GM12864 (cell line): ENCODE data around the gene BRD2.

Source experiments
- DNase-seq: peaks from one replicate; pipeline ENCODE4 v3.0.0-alpha.2; 2011; ENCODE audit warnings: low read depth
- H3K4me3 ChIP-seq: 2 replicates; pipeline ENCODE4 v1.5.1; 2011; ENCODE audit warnings: mild to moderate bottlenecking, low read depth, low read length, control low read depth
- TF ChIP-seq, protein P1 (sequence below): IDR thresholded peaks from 2 replicates; pipeline ENCODE4 v1.5.1; 2011; ENCODE audit warnings: low read depth, mild to moderate bottlenecking, moderate library complexity, low read length, control low read depth, inconsistent platforms; ENCODE audit errors: missing control alignments

Gene BRD2

DNA sequence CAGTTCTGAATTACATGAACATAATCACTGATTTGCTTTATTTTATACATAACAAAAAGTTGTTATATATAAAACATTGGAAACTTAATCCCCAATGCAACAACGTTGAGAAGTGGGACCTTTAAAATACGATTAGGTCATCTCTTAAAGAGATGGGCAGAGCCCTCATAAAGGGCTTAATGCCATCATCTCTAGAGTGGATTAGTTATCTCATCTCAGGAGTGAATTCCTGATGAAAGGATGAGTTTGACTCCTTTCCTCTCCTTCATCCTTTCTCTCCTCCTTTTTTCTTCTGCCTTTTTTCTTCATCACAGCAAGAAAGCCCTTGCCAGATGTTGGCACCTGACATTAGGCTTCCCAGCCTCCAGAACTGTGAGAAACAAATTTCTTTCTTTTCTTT is 27.1 kb downstream of the BRD2 start:
- no peak for DNase-seq
- TF ChIP-seq, protein P1, sequence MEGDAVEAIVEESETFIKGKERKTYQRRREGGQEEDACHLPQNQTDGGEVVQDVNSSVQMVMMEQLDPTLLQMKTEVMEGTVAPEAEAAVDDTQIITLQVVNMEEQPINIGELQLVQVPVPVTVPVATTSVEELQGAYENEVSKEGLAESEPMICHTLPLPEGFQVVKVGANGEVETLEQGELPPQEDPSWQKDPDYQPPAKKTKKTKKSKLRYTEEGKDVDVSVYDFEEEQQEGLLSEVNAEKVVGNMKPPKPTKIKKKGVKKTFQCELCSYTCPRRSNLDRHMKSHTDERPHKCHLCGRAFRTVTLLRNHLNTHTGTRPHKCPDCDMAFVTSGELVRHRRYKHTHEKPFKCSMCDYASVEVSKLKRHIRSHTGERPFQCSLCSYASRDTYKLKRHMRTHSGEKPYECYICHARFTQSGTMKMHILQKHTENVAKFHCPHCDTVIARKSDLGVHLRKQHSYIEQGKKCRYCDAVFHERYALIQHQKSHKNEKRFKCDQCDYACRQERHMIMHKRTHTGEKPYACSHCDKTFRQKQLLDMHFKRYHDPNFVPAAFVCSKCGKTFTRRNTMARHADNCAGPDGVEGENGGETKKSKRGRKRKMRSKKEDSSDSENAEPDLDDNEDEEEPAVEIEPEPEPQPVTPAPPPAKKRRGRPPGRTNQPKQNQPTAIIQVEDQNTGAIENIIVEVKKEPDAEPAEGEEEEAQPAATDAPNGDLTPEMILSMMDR, result no peak
- no peak overlapping the region for H3K4me3 ChIP-seq

DNA sequence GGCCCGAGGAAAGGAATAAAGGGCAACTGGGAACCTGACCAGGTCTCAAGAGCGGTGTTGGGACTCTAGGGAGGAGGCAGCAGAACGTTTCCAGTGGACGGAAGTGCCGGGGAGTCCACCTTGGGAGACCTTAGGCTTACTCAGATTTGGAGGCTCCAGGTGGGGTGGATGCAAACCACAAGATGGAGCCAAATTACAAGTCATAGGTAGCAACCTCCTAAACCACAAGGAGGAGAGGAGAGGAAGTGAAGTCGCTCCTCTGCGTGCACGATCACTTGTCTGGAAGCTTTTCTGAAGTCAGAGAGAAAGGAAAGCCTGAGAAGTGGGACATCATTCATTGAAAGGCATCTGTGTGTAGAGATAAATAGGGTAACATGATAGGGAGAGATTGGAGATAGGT is 31.7 kb downstream of the BRD2 start:
- TF ChIP-seq, protein P1, result peak; percentile 36
- DNase-seq, result no peak
- H3K4me3 ChIP-seq, result no peak overlapping the region

DNA sequence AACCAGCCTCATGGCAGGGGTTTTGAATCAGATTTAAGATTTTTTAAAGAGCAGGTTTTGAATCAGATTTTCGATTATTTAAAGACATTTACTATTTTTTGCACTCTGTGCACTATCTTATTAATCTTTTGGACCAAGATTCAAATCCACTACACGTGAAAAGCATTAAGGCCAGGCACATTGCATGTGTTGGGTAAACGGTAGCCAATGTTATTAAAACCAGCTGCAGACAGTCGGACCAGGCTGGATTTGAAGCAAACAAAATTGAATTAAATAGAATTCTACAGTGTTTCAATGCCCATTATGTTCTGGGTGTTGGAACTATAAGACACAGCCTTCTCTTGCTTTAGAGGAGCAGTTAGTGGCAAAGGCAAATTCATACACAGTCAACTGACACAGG is 33.3 kb downstream of the BRD2 start:
- TF ChIP-seq, protein P1, result no peak
- DNase-seq, result no peak
- H3K4me3 ChIP-seq, result no peak overlapping the region

DNA sequence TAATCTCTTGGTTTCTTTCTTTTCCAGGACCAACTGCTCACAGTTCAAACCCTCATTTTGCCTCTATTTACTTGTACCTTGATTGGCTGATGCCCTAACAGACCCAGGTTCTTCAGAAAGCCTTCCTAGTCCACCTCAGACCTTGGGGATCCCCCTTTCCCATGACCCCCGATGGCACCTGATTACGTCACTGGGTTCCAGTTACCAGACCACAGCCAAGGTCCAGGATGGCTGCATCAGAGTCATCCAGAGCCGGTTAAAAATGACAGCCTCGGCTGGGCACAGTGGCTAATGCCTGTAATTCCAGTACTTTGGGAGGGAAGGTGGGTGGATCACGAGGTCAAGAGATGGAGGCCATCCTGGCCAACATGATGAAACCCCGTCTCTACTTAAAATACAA is 36.5 kb downstream of the BRD2 start:
- DNase-seq, result no peak
- no peak overlapping the region for H3K4me3 ChIP-seq
- TF ChIP-seq, protein P1, result no peak

DNA sequence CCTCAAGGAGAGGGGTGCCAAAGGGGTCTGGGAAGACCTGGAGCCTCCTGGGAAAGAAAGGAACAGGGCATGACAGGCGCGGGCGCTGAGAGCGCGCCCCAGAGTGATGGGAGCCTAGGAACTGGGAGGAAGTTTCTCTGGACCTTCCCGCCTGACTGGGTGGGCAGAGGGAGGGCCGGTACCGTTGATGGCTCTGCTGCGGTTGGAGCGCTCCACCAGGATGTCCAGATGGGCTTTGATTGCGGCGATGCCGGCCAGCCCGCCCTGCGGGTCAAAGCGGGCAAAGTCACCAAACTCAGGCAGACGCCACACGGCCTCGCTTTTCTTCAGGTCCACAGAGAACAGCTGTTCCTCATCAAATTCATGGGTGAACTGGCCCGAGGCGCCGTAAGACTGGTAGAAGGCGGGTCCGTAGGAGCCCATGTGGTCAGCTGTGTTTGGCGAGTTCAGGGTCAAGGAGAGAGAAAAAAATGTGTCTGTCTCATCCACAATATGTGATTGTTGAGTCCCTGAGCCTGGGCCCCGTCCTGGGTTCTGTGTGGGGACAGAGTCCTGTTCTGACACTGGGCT is 39.5 kb downstream of the BRD2 start:
- TF ChIP-seq, protein P1, result no peak
- DNase-seq, result no peak
- H3K4me3 ChIP-seq, result peak overlapping the region; percentile 99

DNA sequence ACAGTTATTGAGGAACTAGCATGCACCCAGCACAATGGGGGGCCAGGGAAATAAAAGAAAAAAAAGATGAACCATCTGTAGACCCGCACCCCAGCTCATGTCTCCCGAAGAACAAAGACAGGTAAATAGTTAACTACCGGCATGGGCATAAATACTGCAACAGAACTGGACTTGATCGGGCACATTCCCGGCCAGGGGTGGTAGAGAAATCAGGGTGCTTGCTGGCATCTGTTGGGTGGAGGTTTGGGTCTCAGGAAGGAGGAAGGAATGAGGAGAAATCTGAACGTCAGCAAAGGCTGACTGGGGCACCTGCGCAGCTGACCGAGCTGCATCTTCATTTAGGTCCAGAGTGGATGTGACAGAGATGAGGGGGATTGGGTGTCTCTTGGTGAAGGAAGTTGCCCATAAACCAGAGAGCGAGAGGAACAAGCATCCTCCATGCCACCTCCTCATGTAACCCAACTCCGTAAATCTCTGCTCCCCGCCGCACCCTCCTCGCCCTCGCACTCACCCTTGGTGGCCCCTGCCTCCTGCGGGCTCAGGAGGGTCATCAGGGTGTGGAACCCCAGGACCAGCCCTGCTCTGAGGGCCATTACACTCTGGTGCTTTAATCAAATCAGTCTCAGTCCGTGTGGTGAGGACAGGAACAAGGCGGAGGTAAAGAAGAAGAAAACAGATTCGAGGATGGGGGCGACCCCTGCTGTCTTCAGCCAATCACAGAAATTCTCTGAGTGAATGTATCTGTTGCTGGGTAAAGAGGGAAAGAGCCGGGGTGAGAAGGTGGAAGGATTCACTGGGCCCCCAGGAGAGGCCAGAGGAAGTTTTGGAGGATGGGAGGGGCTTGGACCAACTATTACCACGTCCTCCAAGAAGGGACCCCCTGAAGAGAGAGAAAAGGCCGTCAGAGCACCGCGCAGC is 40.8 kb downstream of the BRD2 start, which contains the start of gene HLA-DOA:
Gene HLA-DOA (minus strand): TSS at position 648 of the 918 bp plus-strand sequence.
- TF ChIP-seq, protein P1, result no peak
- peak; percentile 85 for DNase-seq
- peak within 1 kb of the TSS; percentile 99 for H3K4me3 ChIP-seq
